GM19455 (cell line): ENCODE data around the gene LRRC74A.

Source experiments
- ATAC-seq: cut with Tn5 transposase; IDR thresholded peaks from one replicate; pipeline ENCODE4 v1.9.1; 2021; ENCODE audit not compliant: unreplicated experiment

Gene LRRC74A

DNA sequence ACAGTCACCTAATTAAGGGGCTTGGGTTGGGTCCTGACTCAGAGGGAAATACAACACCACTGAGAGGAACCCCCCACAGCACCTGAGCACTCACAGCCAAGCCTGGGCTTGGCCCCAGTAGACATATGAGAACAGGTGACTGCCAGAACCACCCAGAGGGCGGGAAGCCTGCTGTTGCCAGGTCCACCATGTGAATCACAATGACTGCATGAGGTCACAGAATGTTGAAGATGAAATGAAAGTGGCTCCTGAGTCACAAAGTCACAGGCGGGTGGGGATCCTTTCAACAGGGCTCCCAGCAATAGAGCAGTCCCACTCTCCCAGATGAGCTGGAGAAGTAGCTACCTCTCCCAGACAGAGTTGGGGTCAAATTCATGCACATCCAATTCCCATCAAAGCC, at the start of gene LRRC74A:
Gene LRRC74A, plus strand, starts transcription at position 287 of the 400 bp plus-strand sequence. CDS start 290 bp downstream, outside the sequence.
- ATAC-seq = no peak

DNA sequence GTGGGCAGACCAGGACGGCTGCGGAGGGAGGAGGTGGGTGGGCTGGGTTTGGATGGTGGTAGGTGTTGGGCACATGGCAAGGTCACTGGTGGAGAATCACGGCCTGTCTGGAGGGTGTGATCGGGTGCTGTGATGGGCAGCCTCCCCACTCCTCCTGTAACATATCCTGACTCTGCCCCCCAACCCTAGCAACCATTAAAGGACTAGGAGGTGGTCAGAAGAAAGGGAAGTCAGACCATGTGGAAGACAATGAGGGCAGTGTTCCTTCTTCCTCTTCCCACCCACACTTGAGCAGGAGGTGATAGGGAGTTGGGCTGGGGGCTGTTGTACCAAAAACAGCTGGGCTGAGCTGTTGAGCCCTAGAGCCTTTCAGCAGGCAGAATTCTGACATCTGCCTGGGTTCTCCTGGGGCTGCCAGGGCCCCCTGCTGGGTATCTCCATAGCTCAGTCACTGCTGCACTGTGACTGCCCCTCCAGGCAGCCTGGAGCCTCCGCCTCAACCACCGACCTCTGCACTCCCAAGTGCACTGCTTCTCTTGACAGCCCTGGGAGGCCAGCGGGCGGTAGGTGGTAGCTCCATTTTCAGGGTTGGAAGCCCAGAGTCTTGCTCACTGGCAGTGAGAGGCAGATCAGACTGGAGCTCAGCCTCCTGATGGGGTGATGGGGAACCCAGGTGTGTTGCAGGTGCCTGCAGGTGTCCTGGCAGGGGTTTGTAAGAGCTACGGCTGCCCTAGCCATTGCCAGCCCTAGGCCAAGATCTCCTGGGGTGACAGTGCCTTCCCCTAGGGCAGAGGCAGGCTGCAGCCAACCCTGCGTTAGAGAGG, 49.6 kb upstream of the LRRC74A start:
- ATAC-seq = no peak

DNA sequence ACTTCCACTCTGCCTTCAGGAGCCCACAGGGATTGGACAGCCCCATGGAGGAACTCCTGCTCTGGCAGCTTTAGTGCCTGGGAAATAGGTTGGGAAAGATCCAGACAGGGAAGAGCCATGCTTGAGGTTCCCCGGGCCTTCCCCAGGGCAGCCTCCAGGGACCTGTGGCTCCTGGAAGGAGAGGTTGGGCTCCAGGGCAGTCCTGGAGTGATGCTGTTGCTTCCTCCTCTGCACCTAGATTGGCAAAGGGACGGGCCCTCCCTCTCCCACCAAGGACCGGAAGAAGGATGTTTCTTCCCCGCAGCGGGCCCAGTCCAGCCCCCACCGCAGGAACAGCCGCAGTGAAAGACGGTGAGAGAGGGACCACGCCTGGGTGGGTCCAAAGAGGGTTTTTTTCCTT, 48.5 kb upstream of the LRRC74A start:
- ATAC-seq = no peak

DNA sequence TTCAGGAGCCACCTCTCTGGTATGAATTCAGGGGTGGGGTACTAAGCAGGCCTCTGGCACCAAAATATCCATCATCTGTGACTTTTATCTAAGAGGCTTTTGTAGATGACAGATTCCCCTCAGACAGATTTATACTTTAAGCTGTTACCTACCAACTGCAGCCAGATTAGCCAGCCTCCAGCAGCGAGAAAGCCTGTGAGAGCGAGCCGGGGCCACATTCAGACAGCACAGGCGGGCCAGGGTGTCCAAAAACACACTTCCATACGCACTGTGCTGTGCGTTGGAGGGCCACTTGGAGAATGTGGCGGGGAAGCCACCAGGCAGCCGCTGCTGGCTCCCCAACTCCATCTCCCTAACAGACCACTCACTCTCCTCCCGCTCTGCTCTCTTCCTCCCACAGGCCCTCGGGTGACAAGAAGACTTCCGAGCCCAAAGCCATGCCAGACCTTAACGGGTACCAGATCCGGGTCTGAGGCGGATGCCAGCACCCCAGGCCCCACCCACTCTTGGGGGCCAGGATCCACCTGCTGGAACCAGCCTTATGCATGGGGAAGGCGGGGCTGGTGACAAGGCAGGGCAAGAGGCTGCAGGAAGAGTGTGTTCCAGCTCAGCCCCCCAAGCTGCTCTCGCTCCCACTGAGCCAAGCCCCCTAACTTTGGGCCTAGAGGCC, 47.5 kb upstream of the LRRC74A start:
- no peak for ATAC-seq

GRCh38 chr14:76779221-76780057, 46.8 kb upstream of the LRRC74A start:
- ATAC-seq = no peak

GRCh38 chr14:76780058-76780345, 46.2 kb upstream of the LRRC74A start:
- no peak for ATAC-seq

DNA sequence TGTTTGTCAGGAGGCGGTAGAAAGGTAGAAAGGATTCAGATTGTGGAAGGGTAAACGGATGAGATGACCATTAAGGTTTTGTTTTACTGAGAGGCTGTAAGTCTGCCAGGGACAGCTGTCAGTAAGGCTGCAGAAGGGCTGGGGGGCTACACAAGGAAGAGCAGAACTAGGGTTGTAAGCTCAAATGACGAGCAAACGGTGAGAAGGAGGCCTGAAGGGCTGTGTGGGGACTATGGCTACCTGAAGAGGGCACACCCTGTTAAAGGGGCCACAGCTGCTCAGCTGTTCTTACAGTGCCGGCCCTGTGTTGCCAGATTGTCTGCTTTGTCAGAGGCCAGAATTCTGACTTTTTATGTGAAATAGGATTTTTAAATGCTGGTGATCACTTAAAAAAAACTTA, 45.8 kb upstream of the LRRC74A start:
- ATAC-seq = no peak

- no peak for ATAC-seq
Observed at GRCh38 chr14:76780875-76781647, 45.1 kb upstream of the LRRC74A start.

GRCh38 chr14:76781648-76782051, 44.6 kb upstream of the LRRC74A start:
- no peak for ATAC-seq

GRCh38 chr14:76782115-76782884, 43.9 kb upstream of the LRRC74A start:
- no peak for ATAC-seq

DNA sequence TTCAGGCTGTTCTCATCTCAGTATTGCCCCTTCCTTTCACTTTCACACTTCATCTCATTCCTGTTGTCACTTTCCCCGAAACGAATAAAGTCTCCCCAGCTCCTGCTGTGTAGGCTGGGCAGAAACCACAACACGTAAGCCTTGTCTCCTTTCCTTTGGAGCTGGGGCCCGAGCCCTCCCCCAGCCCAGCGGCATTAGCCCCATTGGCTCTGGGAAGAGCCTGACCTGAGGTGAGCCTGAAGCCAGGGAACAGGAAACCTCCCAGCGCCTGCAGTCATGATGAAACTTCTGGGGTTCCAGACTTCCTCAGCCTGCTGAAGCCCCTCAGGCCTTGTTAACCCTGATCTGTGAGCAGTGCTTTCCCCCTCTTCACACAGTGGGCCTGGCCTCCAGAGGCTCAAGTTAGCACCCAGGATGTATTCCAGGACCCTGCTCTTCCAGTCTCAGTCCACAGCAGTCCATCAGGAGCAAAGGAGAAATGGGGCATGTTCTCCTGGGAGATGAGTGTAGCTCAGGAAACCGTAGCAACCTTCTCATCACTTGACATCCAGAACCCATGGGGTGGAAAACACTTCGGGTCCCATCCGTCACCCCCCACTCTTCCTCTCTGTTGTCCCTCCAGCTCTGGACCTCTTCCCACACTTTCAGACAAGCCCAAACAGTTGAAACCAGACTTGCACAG, 43.2 kb upstream of the LRRC74A start:
- no peak for ATAC-seq

- no peak for ATAC-seq
Observed at GRCh38 chr14:76784266-76784874, 41.8 kb upstream of the LRRC74A start.

GRCh38 chr14:76784881-76785280, 41.3 kb upstream of the LRRC74A start:
- ATAC-seq = no peak

DNA sequence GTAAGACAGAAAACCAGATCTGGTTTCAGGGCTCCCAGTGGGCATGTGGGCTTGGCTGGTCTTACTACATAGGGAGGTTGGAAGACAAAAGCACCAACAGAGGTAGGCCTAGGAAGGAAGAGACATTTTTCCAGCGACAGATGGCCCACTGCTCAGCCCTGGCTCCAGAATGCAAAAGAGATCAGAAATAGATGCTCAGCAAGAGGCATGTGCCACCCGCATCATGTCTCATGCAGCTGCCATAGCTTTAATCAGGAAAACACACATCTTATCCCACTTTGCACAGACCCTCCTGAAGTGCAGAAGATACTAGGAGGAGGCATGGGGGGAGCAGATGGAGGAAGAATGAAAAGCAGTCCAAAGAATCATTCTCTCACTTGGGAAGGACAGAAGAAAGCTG, 39.6 kb upstream of the LRRC74A start:
- no peak for ATAC-seq

DNA sequence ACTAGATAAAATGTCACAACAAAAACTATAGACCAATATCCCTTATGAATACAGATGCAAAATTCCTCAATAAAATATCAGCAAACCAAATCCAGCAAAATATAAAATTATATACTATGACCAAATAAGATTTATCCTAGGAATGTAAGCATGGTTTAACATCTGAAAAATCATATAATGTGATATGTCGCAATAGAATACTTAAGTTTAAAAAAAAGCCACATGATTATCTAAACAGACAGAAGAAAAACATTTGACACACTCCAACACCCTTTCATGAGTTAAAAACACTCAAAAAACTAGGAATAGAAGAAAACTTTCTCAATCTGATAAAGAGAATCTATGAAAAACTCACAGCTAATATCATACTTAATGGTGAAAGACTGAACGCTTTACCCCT, 33.8 kb upstream of the LRRC74A start:
- no peak for ATAC-seq

DNA sequence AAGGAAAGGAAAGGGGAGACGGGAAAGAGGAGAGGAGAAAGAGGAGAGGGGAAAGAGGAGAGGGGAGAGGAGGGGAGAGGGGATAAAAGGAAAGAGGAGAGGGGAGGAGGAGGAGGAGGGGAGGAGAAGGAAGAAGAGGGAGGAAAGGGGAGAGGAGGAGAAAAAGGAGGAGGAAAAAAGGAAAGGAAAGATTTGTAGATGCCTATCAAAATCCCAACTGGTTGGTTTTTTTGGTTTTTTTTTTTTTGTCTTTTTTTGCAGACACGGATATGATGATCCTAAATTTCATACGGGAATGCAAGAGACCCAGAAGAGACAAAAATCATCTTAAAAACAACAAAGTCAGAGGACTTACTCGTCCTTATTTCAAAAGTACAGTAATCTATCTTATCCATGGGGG, 32.9 kb upstream of the LRRC74A start:
- ATAC-seq = no peak

DNA sequence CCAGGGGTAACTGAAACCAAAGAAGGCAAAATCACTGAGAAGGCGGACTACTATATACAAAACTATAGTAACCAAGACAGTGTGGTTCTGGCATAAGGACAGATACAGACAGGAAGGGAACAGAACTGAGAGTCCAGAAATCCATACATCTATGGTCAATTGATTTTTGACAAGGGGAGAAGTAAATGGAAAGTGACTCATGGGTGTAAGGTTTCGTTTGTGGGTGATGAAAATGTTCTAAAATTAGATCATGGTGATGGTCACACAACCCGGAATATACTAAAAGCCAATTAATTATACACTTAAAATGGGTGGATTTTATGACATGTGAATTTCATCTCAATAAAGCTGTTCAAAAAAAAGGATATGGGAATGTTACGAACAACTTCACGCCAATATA, 32.3 kb upstream of the LRRC74A start:
- no peak for ATAC-seq

GRCh38 chr14:76806446-76806845, 19.8 kb upstream of the LRRC74A start:
- no peak for ATAC-seq

- no peak for ATAC-seq
Observed at GRCh38 chr14:76808011-76808410, 18.2 kb upstream of the LRRC74A start.
